Measurements from ENCODE around the gene RAB11FIP3.

RAB11FIP3 gene

GRCh38 chr16:554640-555365 is 129.4 kb downstream of the RAB11FIP3 start:
- peak in 1 of 14 donors; percentile 38 for DNase-seq

GRCh38 chr16:555528-556473 is 130.4 kb downstream of the RAB11FIP3 start:
- DNase-seq = peak in 1 of 14 donors; percentile 60

GRCh38 chr16:556474-557173 is 131.2 kb downstream of the RAB11FIP3 start:
- DNase-seq = peak in 1 of 14 donors; percentile 55

GRCh38 chr16:557463-558297 is 132.2 kb downstream of the RAB11FIP3 start:
- no peak for DNase-seq

GRCh38 chr16:558298-559020 is 133.0 kb downstream of the RAB11FIP3 start:
- peak in 2 of 14 donors; percentile 28 to 94 for DNase-seq

- DNase-seq = no peak
Measured at GRCh38 chr16:559021-559380, 133.6 kb downstream of the RAB11FIP3 start.

- peak in 1 of 14 donors; percentile 52 for DNase-seq
Measured at GRCh38 chr16:559411-560203, 134.2 kb downstream of the RAB11FIP3 start.

GRCh38 chr16:560204-560700 is 134.8 kb downstream of the RAB11FIP3 start, which contains the start of gene PRR35:
Gene PRR35, plus strand, starts transcription at chr16:560394. Its CDS starts 2,901 bp downstream, at chr16:563295.
- no peak for DNase-seq

GRCh38 chr16:560701-561412 is 135.4 kb downstream of the RAB11FIP3 start:
- no peak for DNase-seq

GRCh38 chr16:561413-561794 is 136.0 kb downstream of the RAB11FIP3 start:
- no peak for DNase-seq

GRCh38 chr16:561957-562938 is 136.8 kb downstream of the RAB11FIP3 start:
- peak in 1 of 14 donors; percentile 90 for DNase-seq

- no peak for DNase-seq
Measured at GRCh38 chr16:563072-563644, 137.7 kb downstream of the RAB11FIP3 start.

GRCh38 chr16:564690-565418 is 139.4 kb downstream of the RAB11FIP3 start:
- DNase-seq = no peak

GRCh38 chr16:565419-566330 is 140.2 kb downstream of the RAB11FIP3 start:
- no peak for DNase-seq

- DNase-seq = peak in 1 of 14 donors; percentile 23
Measured at GRCh38 chr16:566475-567372, 141.3 kb downstream of the RAB11FIP3 start, which contains the start of gene NHLRC4. Gene NHLRC4, plus strand, starts transcription at chr16:567005. Its CDS starts 1,043 bp downstream, at chr16:568048.
